ENCODE measurements around the gene CARS1. TPM values are rescaled to one million over a fixed set of nuclear protein-coding genes. Genes with fewer than 3 reads are reported as not detected.

CARS1 gene
- total RNA-seq, 1 donor from 2014 or later, result 51.8 TPM

GRCh38 chr11:2992234-2992996 is 64.8 kb downstream of the CARS1 start, which contains the start of gene NAP1L4:
Gene NAP1L4 (minus strand): TSS chr11:2992329. CDS start chr11:2979220, 13,109 bp downstream.
- peak; percentile 96 for DNase-seq (ENCODE audit: low spot score)
- no peaks in the 10 kb centered on the region for H3K9me3 Mint-ChIP-seq
- peaks cover 41% of the 10 kb centered on the region for H3K36me3 Mint-ChIP-seq (ENCODE audit: low read depth)
- peak within 1 kb of the TSS; percentile 99 for H3K27ac Mint-ChIP-seq
- peak within 1 kb of the TSS; percentile 100 for H3K4me3 Mint-ChIP-seq (ENCODE audit: low read depth)
- intact Hi-C loops (cut with micrococcal nuclease), result loop anchor here (1.0 to 5.0 kb wide), 4 partner anchors 22 to 860 kb away; partner anchors contain the start of gene CARS1
- peaks cover 25% of the 10 kb centered on the region for H3K4me1 Mint-ChIP-seq (ENCODE audit: low read depth)
- H3K27me3 Mint-ChIP-seq (ENCODE audit: low read depth), result no peaks in the 10 kb centered on the region

DNA sequence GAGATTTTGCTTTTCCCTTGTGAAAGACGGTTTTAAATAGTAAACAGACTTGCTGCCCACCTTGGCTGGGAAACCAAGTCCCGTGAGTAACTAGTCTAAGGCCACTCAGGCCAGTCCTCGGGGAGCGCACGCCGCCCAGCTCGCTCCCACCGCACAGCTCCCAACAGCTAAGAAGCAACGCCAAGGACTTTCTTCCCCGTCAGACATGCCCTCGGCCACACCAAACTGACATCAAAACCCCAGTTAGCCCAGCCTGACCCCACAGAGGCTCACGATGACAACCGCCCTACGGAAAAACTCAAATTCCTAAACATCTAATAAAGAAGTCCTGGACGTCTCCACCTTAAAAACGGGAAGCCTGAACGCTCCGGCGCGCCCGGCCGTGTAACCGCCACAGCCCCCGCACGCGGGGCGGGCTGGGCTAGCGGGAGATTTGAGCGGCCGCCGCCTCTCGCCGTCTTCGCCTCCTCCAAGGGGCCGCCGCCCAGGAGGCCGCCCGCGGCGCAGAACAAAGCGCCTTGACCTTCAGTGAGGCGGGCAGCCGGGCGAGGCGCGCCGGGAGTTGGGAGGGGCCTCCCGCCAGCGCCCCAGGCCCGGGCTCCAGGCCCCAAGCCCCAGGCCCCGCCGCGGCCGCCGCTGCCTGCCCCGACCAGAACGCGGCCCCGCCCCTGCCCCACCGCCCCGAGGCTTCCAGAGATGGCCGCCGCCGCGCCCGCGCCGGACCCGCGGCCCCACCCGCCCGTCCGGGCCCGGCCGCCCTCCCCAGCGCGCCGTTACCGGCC is 65.6 kb downstream of the CARS1 start:
- H3K27ac Mint-ChIP-seq, result peak overlapping the region; percentile 99
- H3K4me1 Mint-ChIP-seq (ENCODE audit: low read depth), result peaks cover 29% of the 10 kb centered on the region
- H3K9me3 Mint-ChIP-seq, result no peaks in the 10 kb centered on the region
- no peak for DNase-seq (ENCODE audit: low spot score)
- no peaks in the 10 kb centered on the region for H3K27me3 Mint-ChIP-seq (ENCODE audit: low read depth)
- intact Hi-C loops (cut with micrococcal nuclease), result loop anchor here (1.0 to 5.0 kb wide), 5 partner anchors 23 to 861 kb away; partner anchors contain the start of gene CARS1
- peaks cover 47% of the 10 kb centered on the region for H3K36me3 Mint-ChIP-seq (ENCODE audit: low read depth)
- peak overlapping the region; percentile 100 for H3K4me3 Mint-ChIP-seq (ENCODE audit: low read depth)

- H3K4me1 Mint-ChIP-seq (ENCODE audit: low read depth), result peaks cover 32% of the 10 kb centered on the region
- no peaks in the 10 kb centered on the region for H3K9me3 Mint-ChIP-seq
- peak overlapping the region; percentile 100 for H3K4me3 Mint-ChIP-seq (ENCODE audit: low read depth)
- intact Hi-C loops (cut with micrococcal nuclease), result loop anchor here (2.0 to 5.0 kb wide), 2 partner anchors 88 to 861 kb away; a partner anchor contains a TSS
- peak overlapping the region; percentile 99 for H3K27ac Mint-ChIP-seq
- H3K36me3 Mint-ChIP-seq (ENCODE audit: low read depth), result peaks cover 54% of the 10 kb centered on the region
- peak; percentile 31 for DNase-seq (ENCODE audit: low spot score)
- no peaks in the 10 kb centered on the region for H3K27me3 Mint-ChIP-seq (ENCODE audit: low read depth)
Measured at GRCh38 chr11:2990617-2991451, 66.4 kb downstream of the CARS1 start.

- Mint-ChIP-seq H3K36me3 (ENCODE audit: low read depth) (peaks cover 61% of the 10 kb centered on the region), H3K4me1 (ENCODE audit: low read depth) (peaks cover 34% of the 10 kb centered on the region)
Measured at GRCh38 chr11:2989551-2989950, 67.7 kb downstream of the CARS1 start.

DNA sequence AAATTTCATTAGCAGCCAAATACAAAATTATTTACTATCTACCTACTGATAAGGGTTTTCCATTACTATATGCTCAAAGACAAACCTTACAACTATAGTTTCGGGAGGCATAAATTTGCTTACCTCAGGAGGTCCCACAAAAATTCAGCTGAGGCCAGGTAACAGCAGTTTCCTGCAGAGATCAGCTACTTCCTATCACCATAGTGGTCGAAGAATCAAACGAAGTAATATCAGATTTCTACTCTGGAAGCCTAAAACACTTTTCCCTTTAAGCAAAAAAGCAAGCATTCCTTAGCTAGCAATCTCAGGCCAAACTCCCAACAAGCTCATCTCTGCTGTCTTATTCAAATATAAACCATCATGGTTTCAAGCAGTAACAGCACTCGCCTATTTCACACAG is 68.2 kb downstream of the CARS1 start:
- Mint-ChIP-seq H3K27ac (peak overlapping the region; percentile 99), H3K27me3 (ENCODE audit: low read depth) (no peaks in the 10 kb centered on the region), H3K4me1 (ENCODE audit: low read depth) (peaks cover 36% of the 10 kb centered on the region), H3K4me3 (ENCODE audit: low read depth) (peak overlapping the region; percentile 100), H3K36me3 (ENCODE audit: low read depth) (peaks cover 65% of the 10 kb centered on the region), H3K9me3 (no peaks in the 10 kb centered on the region)
- intact Hi-C loops (cut with micrococcal nuclease), result loop anchor here (5.0 kb wide), 1 partner anchor 42 kb away; no protein-coding TSS in a partner anchor
- no peak for DNase-seq (ENCODE audit: low spot score)

More at GRCh38 chr11:2989551-2989950, 67.7 kb downstream of the CARS1 start:
- no peaks in the 10 kb centered on the region for H3K27me3 Mint-ChIP-seq (ENCODE audit: low read depth)
- H3K4me3 Mint-ChIP-seq (ENCODE audit: low read depth), result peak overlapping the region; percentile 100
- H3K27ac Mint-ChIP-seq, result peak overlapping the region; percentile 99
- H3K9me3 Mint-ChIP-seq, result no peaks in the 10 kb centered on the region
- intact Hi-C loops (cut with micrococcal nuclease), result loop anchor here (5.0 kb wide), 1 partner anchor 42 kb away; no protein-coding TSS in a partner anchor
- DNase-seq (ENCODE audit: low spot score), result no peak

- Mint-ChIP-seq H3K27ac (peak overlapping the region; percentile 99), H3K27me3 (ENCODE audit: low read depth) (no peaks in the 10 kb centered on the region), H3K4me3 (ENCODE audit: low read depth) (peak overlapping the region; percentile 100), H3K36me3 (ENCODE audit: low read depth) (peaks cover 73% of the 10 kb centered on the region), H3K9me3 (no peaks in the 10 kb centered on the region), H3K4me1 (ENCODE audit: low read depth) (peaks cover 40% of the 10 kb centered on the region)
- no peak for DNase-seq (ENCODE audit: low spot score)
- intact Hi-C loops (cut with micrococcal nuclease), result loop anchor here (1.0 to 5.0 kb wide), 2 partner anchors 13 to 41 kb away; no protein-coding TSS in a partner anchor
Measured at GRCh38 chr11:2987881-2988861, 69.1 kb downstream of the CARS1 start.

GRCh38 chr11:2983908-2984307 is 73.3 kb downstream of the CARS1 start:
- DNase-seq (ENCODE audit: low spot score), result no peak
- peaks cover 53% of the 10 kb centered on the region for H3K36me3 Mint-ChIP-seq (ENCODE audit: low read depth)
- peaks cover 39% of the 10 kb centered on the region for H3K4me1 Mint-ChIP-seq (ENCODE audit: low read depth)
- H3K27ac Mint-ChIP-seq, result no peak overlapping the region
- H3K4me3 Mint-ChIP-seq (ENCODE audit: low read depth), result no peak overlapping the region
- H3K9me3 Mint-ChIP-seq, result no peaks in the 10 kb centered on the region
- H3K27me3 Mint-ChIP-seq (ENCODE audit: low read depth), result no peaks in the 10 kb centered on the region
- intact Hi-C loops (cut with micrococcal nuclease), result no loop called here

DNA sequence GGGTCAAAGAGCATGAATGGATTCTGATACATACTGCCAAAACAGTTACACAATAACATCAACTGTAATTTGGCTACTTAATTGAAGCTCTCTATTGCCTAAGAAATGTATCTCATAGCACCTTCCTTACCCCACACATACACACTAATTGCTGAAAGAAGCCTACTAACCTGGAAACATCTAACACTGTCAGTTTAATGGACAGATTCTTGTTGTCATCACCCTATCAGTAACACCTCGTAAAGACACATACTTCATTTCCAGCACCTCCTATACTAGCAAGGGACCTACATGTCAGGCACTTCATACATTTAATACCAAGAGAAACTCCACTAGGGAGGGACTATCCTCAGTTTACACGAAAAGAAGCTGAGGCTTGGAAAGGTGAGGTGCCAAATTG is 75.0 kb downstream of the CARS1 start:
- no peak overlapping the region for H3K4me3 Mint-ChIP-seq (ENCODE audit: low read depth)
- H3K4me1 Mint-ChIP-seq (ENCODE audit: low read depth), result peaks cover 32% of the 10 kb centered on the region
- intact Hi-C loops (cut with micrococcal nuclease), result no loop called here
- peaks cover 54% of the 10 kb centered on the region for H3K36me3 Mint-ChIP-seq (ENCODE audit: low read depth)
- no peak overlapping the region for H3K27ac Mint-ChIP-seq
- DNase-seq (ENCODE audit: low spot score), result no peak
- no peaks in the 10 kb centered on the region for H3K27me3 Mint-ChIP-seq (ENCODE audit: low read depth)
- H3K9me3 Mint-ChIP-seq, result no peaks in the 10 kb centered on the region

DNA sequence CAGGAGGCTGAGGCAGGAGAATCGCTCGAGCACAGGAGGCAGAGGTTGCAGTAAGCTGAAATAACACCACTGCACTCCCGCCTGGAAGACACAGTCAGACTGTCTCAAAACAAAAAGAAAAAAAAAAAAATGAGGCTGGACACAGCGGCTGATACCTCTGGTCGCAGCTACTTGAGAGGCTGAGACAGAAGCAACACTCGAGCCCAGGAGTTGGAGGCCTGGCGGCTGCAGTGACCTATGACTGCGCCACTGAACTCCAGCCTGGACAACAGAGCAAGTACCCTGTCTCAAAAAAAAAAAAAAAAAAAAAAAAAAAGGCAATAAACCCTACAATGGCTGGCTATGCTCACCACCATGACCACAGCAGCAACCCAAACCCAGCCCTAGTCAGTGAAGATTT is 76.1 kb downstream of the CARS1 start:
- intact Hi-C loops (cut with micrococcal nuclease), result no loop called here
- no peak overlapping the region for H3K27ac Mint-ChIP-seq
- no peak overlapping the region for H3K4me3 Mint-ChIP-seq (ENCODE audit: low read depth)
- peaks cover 54% of the 10 kb centered on the region for H3K36me3 Mint-ChIP-seq (ENCODE audit: low read depth)
- no peaks in the 10 kb centered on the region for H3K9me3 Mint-ChIP-seq
- no peak for DNase-seq (ENCODE audit: low spot score)
- H3K4me1 Mint-ChIP-seq (ENCODE audit: low read depth), result peaks cover 32% of the 10 kb centered on the region
- no peaks in the 10 kb centered on the region for H3K27me3 Mint-ChIP-seq (ENCODE audit: low read depth)

DNA sequence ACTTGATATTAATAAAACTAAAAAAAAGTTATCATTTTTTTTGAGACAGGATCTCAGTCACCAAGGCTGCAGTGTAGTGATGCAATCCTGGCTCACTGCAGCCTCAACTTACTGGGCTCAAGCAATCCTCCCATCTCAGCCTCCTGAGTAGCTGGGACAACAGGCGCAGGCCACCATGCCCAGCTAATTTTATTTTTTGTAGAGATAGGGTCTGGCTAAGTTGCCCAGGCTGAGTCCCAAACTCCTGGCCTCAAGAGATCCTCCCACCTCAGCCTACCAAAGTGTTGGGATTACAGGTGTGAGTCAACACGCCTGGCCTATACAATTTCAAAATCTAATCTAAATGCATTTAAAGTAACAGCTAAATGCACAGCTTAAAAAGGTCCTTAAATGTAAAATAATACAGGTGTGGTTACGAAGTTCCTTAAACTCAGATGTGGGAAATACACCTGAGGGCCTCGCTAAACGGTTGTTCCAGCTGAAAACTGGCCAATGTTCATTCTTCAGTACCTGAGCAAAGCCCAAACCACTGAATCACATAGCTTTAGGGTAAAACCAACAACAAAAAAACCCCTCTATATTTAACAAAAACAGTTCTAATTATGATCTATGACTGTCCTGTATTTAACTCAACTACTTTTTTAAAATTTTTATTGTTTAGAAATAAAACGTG is 76.9 kb downstream of the CARS1 start:
- no peak for DNase-seq (ENCODE audit: low spot score)
- Mint-ChIP-seq H3K4me1 (ENCODE audit: low read depth) (peaks cover 34% of the 10 kb centered on the region), H3K36me3 (ENCODE audit: low read depth) (peaks cover 56% of the 10 kb centered on the region), H3K9me3 (no peaks in the 10 kb centered on the region), H3K27ac (no peak overlapping the region), H3K27me3 (ENCODE audit: low read depth) (no peaks in the 10 kb centered on the region), H3K4me3 (ENCODE audit: low read depth) (no peak overlapping the region)
- intact Hi-C loops (cut with micrococcal nuclease), result no loop called here

GRCh38 chr11:2977113-2977512 is 80.1 kb downstream of the CARS1 start:
- H3K4me1 Mint-ChIP-seq (ENCODE audit: low read depth), result peaks cover 23% of the 10 kb centered on the region
- no peaks in the 10 kb centered on the region for H3K9me3 Mint-ChIP-seq
- DNase-seq (ENCODE audit: low spot score), result no peak
- H3K36me3 Mint-ChIP-seq (ENCODE audit: low read depth), result peaks cover 65% of the 10 kb centered on the region
- intact Hi-C loops (cut with micrococcal nuclease), result no loop called here
- H3K27ac Mint-ChIP-seq, result peak overlapping the region; percentile 44
- no peaks in the 10 kb centered on the region for H3K27me3 Mint-ChIP-seq (ENCODE audit: low read depth)
- H3K4me3 Mint-ChIP-seq (ENCODE audit: low read depth), result no peak overlapping the region
